HEK293 (cell line): ENCODE data around the gene DNAAF5.

ENCODE experiments used
- CTCF ChIA-PET: fragments of 350-600 bp; formaldehyde crosslinking; extraction: SDS; loops from one replicate; lab custom pipeline; 2021; ENCODE audit warnings: antibody characterized with exemption; lab: Yijun Ruan, JAX
- POLR2A ChIA-PET: fragments of 300-600 bp; formaldehyde crosslinking; extraction: SDS; loops from one replicate; lab custom pipeline; 2020; ENCODE audit warnings: antibody characterized with exemption, inconsistent platforms; lab: Yijun Ruan, JAX
- H3K27ac ChIP-seq: fragments of 200-500 bp; sonication (Bioruptor generic); 2 replicates; pipeline ENCODE4 v1.5.1; 2014; ENCODE audit warnings: low read depth, low read length, control low read depth, inconsistent platforms; ENCODE audit errors: extremely low read depth
- H3K36me3 ChIP-seq, 2 experiments: fragments of 200-500 bp in 1 of 2; sonication (Bioruptor generic) in 1 of 2; 1 replicate in 1 of 2; 2 replicates in 1 of 2; pipeline ENCODE4 v1.5.1; 2014 to 2017; ENCODE audit warnings: inconsistent platforms in 2 of 2, low read length in 2 of 2; ENCODE audit not compliant: control insufficient read depth in 2 of 2, insufficient read depth in 1 of 2
- H3K4me1 ChIP-seq: fragments of 200-500 bp; sonication (Bioruptor generic); 2 replicates; pipeline ENCODE4 v1.5.1; 2014; ENCODE audit warnings: mild to moderate bottlenecking, low read length, inconsistent platforms; ENCODE audit not compliant: control insufficient read depth, insufficient read depth
- H3K4me3 ChIP-seq: 2 replicates; pipeline ENCODE4 v1.5.1; 2011; ENCODE audit warnings: low read depth, mild to moderate bottlenecking, control low read depth, low read length, moderate library complexity
- H3K9me3 ChIP-seq: fragments of 200-500 bp; sonication (Bioruptor generic); 2 replicates; pipeline ENCODE4 v1.5.1; 2014; ENCODE audit warnings: low read depth, low read length, inconsistent platforms; ENCODE audit not compliant: control insufficient read depth, insufficient read depth
- BCL11B ChIP-seq: fragments of 450-650 bp; formaldehyde crosslinking; IDR thresholded peaks from 2 replicates; pipeline ENCODE4 v1.5.1; 2016; ENCODE audit warnings: low read depth, missing biosample characterization, missing genetic modification characterization
- GFI1B ChIP-seq: fragments of 450-650 bp; formaldehyde crosslinking; IDR thresholded peaks from 2 replicates; pipeline ENCODE4 v1.5.1; 2016; ENCODE audit warnings: missing biosample characterization, missing genetic modification characterization
- GLI4 ChIP-seq: fragments of 450-650 bp; formaldehyde crosslinking; IDR thresholded peaks from 2 replicates; pipeline ENCODE4 v1.5.1; 2016; ENCODE audit warnings: missing biosample characterization, missing genetic modification characterization
- HOXA7 ChIP-seq: sonication (generic); formaldehyde crosslinking; IDR thresholded peaks from 2 replicates; pipeline ENCODE4 v1.8.1; 2022; ENCODE audit warnings: missing genetic modification reagents, borderline replicate concordance
- KLF16 ChIP-seq: fragments of 450-650 bp; formaldehyde crosslinking; IDR thresholded peaks from 2 replicates; pipeline ENCODE4 v1.5.1; 2017; ENCODE audit warnings: missing biosample characterization, missing genetic modification characterization
- PRDM1 ChIP-seq: fragments of 450-650 bp; formaldehyde crosslinking; IDR thresholded peaks from 2 replicates; pipeline ENCODE4; 2016; ENCODE audit warnings: missing biosample characterization, missing genetic modification characterization
- PRDM10 ChIP-seq: fragments of 450-650 bp; formaldehyde crosslinking; IDR thresholded peaks from 2 replicates; pipeline ENCODE4 v1.5.1; 2016; ENCODE audit warnings: missing biosample characterization, missing genetic modification characterization
- SCRT2 ChIP-seq: fragments of 450-650 bp; formaldehyde crosslinking; IDR thresholded peaks from 2 replicates; pipeline ENCODE4 v1.5.1; 2016; ENCODE audit warnings: missing biosample characterization, missing genetic modification characterization
- ZBTB8A ChIP-seq: fragments of 450-650 bp; formaldehyde crosslinking; IDR thresholded peaks from 2 replicates; pipeline ENCODE4 v1.5.1; 2016; ENCODE audit warnings: missing biosample characterization, missing genetic modification characterization
- ZFP3 ChIP-seq: fragments of 450-650 bp; formaldehyde crosslinking; IDR thresholded peaks from 2 replicates; pipeline ENCODE4 v1.5.1; 2016; ENCODE audit warnings: low read depth, missing biosample characterization, missing genetic modification characterization
- ZFP69B ChIP-seq: fragments of 450-650 bp; formaldehyde crosslinking; IDR thresholded peaks from 2 replicates; pipeline ENCODE4 v1.5.1; 2016; ENCODE audit warnings: missing biosample characterization, missing genetic modification characterization
- ZNF138 ChIP-seq: fragments of 450-650 bp; formaldehyde crosslinking; IDR thresholded peaks from 2 replicates; pipeline ENCODE4 v1.5.1; 2016; ENCODE audit warnings: missing biosample characterization, missing genetic modification characterization, borderline replicate concordance
- ZNF155 ChIP-seq: fragments of 450-650 bp; formaldehyde crosslinking; IDR thresholded peaks from 2 replicates; pipeline ENCODE4 v1.5.1; 2016; ENCODE audit warnings: missing biosample characterization, missing genetic modification characterization
- ZNF16 ChIP-seq: fragments of 450-650 bp; formaldehyde crosslinking; IDR thresholded peaks from 2 replicates; pipeline ENCODE4 v1.5.1; 2016; ENCODE audit warnings: low read depth, missing biosample characterization, missing genetic modification characterization
- ZNF169 ChIP-seq: fragments of 450-650 bp; formaldehyde crosslinking; IDR thresholded peaks from 2 replicates; pipeline ENCODE4 v1.5.1; 2016; ENCODE audit warnings: missing biosample characterization, missing genetic modification characterization
- ZNF2 ChIP-seq: fragments of 450-650 bp; formaldehyde crosslinking; IDR thresholded peaks from 2 replicates; pipeline ENCODE4 v1.5.1; 2016; ENCODE audit warnings: missing biosample characterization, missing genetic modification characterization
- ZNF214 ChIP-seq: fragments of 450-650 bp; formaldehyde crosslinking; IDR thresholded peaks from 2 replicates; pipeline ENCODE4 v1.5.1; 2017; ENCODE audit warnings: missing biosample characterization, mild to moderate bottlenecking, missing genetic modification characterization, borderline replicate concordance
- ZNF302 ChIP-seq: fragments of 450-650 bp; formaldehyde crosslinking; IDR thresholded peaks from 2 replicates; pipeline ENCODE4 v1.5.1; 2016; ENCODE audit warnings: missing biosample characterization, missing genetic modification characterization, low read depth
- ZNF404 ChIP-seq: fragments of 450-650 bp; formaldehyde crosslinking; IDR thresholded peaks from 2 replicates; pipeline ENCODE4 v1.5.1; 2017; ENCODE audit warnings: missing biosample characterization, missing genetic modification characterization
- ZNF416 ChIP-seq: fragments of 450-650 bp; formaldehyde crosslinking; IDR thresholded peaks from 2 replicates; pipeline ENCODE4 v1.5.1; 2016; ENCODE audit warnings: missing biosample characterization, missing genetic modification characterization
- ZNF530 ChIP-seq: fragments of 450-650 bp; formaldehyde crosslinking; IDR thresholded peaks from 2 replicates; pipeline ENCODE4 v1.5.1; 2016; ENCODE audit warnings: low read depth, missing biosample characterization, missing genetic modification characterization
- ZNF549 ChIP-seq: fragments of 450-650 bp; IDR thresholded peaks from 2 replicates; pipeline ENCODE4 v1.5.1; 2018; ENCODE audit warnings: missing biosample characterization, missing genetic modification characterization, mild to moderate bottlenecking, inconsistent platforms, moderate library complexity
- ZNF654 ChIP-seq: fragments of 450-650 bp; formaldehyde crosslinking; IDR thresholded peaks from 2 replicates; pipeline ENCODE4 v1.5.1; 2016; ENCODE audit warnings: low read depth, missing biosample characterization, missing genetic modification characterization
- ZNF658 ChIP-seq: fragments of 450-650 bp; formaldehyde crosslinking; IDR thresholded peaks from 2 replicates; pipeline ENCODE4; 2016; ENCODE audit warnings: missing biosample characterization, missing genetic modification characterization
- ZNF747 ChIP-seq: fragments of 450-650 bp; formaldehyde crosslinking; IDR thresholded peaks from 2 replicates; pipeline ENCODE4 v1.5.1; 2016; ENCODE audit warnings: missing biosample characterization, missing genetic modification characterization
- ZNF837 ChIP-seq: fragments of 450-650 bp; formaldehyde crosslinking; IDR thresholded peaks from 2 replicates; pipeline ENCODE4 v1.5.1; 2016; ENCODE audit warnings: missing biosample characterization, missing genetic modification characterization
- TF ChIP-seq, protein P1 (sequence below): fragments of 450-650 bp; formaldehyde crosslinking; IDR thresholded peaks from 2 replicates; pipeline ENCODE4 v1.5.1; 2016; ENCODE audit warnings: missing biosample characterization, missing genetic modification characterization
- TF ChIP-seq, protein P2 (sequence below): fragments of 450-650 bp; formaldehyde crosslinking; IDR thresholded peaks from 2 replicates; pipeline ENCODE4 v1.5.1; 2017; ENCODE audit warnings: missing biosample characterization, mild to moderate bottlenecking, missing genetic modification characterization, moderate library complexity
- TF ChIP-seq, protein P3 (sequence below): fragments of 450-650 bp; formaldehyde crosslinking; IDR thresholded peaks from 2 replicates; pipeline ENCODE4; 2016; ENCODE audit warnings: missing biosample characterization, missing genetic modification characterization

The DNAAF5 gene

DNA sequence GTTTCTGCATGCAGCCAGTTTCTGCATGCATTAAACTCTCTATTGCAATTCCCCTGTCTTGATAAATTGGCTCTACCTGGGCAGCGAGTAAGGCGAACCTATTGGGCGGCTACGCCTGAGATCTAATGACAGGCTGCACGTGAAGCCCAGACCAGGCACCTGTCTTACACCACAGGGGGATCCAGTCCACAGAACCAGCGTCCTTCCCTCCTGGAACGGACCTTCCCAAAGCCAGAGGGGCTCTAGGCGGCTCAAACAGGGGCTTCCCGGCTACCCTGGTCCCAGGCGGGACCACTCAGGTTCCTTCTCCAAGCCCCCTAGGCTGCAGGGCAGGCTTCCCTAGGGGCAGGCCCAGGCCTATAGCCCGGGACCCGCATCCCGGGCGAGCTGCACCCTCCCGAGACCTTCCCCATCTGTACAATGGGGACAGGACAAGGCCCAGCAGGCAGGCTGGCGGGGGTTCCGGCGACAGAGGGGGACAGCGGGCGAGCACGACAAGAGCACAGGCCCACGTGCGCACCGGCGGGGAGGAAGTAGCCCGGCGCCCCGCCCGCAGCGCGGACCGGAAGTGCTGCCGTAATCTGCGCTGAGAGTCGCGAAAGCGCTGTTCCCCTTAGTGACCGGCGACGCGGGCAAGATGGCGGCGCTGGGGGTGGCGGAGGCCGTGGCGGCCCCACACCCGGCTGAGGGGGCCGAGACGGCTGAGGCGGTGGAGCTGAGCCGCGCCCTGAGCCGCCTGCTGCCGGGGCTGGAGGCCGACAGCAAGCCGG, at the start of gene DNAAF5:
DNAAF5 (plus strand) TSS at position 616 of the 770 bp plus-strand sequence; CDS start at position 638, 22 bp downstream.
- Histone ChIP-seq H3K9me3 (no peaks in the 10 kb centered on the region), H3K27ac (peak within 1 kb of the TSS; percentile 88; the same call in 1 of the 2 replicates), H3K4me3 (peak within 1 kb of the TSS; percentile 62), H3K4me1 (no peaks in the 10 kb centered on the region), H3K36me3 (peaks cover 0 to 27% of the 10 kb centered on the region in 2 experiments; a peak in 1 of 3 replicates)
- POLR2A ChIA-PET = no interaction called here
- CTCF ChIA-PET = interaction anchor here (0.8 kb wide), 1 partner anchor 10 kb away, joined by 3 read pairs; no protein-coding TSS in a partner anchor
- TF ChIP-seq PRDM10 (tag by site-specific recombination) = no peak
- peak; percentile 60; the same call in 1 of the 2 replicates for TF ChIP-seq ZFP69B (tag by site-specific recombination)
- TF ChIP-seq PRDM1 (tag by site-specific recombination) = no peak
- no peak for TF ChIP-seq ZNF138
- TF ChIP-seq, protein P1, sequence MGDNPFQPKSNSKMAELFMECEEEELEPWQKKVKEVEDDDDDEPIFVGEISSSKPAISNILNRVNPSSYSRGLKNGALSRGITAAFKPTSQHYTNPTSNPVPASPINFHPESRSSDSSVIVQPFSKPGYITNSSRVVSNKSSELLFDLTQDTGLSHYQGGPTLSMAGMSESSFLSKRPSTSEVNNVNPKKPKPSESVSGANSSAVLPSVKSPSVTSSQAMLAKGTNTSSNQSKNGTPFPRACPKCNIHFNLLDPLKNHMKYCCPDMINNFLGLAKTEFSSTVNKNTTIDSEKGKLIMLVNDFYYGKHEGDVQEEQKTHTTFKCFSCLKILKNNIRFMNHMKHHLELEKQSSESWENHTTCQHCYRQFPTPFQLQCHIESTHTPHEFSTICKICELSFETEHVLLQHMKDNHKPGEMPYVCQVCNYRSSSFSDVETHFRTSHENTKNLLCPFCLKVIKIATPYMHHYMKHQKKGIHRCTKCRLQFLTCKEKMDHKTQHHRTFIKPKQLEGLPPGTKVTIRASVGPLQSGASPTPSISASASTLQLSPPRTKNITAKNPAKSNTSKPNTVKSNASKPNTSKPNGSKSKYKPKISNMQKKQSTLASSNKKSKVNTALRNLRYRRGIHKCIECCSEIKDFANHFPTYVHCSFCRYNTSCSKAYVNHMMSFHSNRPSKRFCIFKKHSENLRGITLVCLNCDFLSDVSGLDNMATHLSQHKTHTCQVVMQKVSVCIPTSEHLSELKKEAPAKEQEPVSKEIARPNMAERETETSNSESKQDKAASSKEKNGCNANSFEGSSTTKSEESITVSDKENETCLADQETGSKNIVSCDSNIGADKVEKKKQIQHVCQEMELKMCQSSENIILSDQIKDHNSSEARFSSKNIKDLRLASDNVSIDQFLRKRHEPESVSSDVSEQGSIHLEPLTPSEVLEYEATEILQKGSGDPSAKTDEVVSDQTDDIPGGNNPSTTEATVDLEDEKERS = no peak
- TF ChIP-seq ZNF654 = no peak
- no peak for TF ChIP-seq SCRT2 (tag by site-specific recombination)
- no peak for TF ChIP-seq ZNF169 (tag by site-specific recombination)
- peak; percentile 68; the same call in 1 of the 2 replicates for TF ChIP-seq ZNF2 (tag by site-specific recombination)
- TF ChIP-seq ZFP3 = no peak
- no peak for TF ChIP-seq ZNF837 (tag by site-specific recombination)
- TF ChIP-seq ZNF155 = no peak
- TF ChIP-seq ZNF16 (tag by site-specific recombination) = no peak
- no peak for TF ChIP-seq ZNF302 (tag by site-specific recombination)
- no peak for TF ChIP-seq ZNF416 (tag by site-specific recombination)
- no peak for TF ChIP-seq ZNF747
- no peak for TF ChIP-seq BCL11B (tag by site-specific recombination)
- TF ChIP-seq GLI4 (tag by site-specific recombination) = no peak
- TF ChIP-seq, protein P2, sequence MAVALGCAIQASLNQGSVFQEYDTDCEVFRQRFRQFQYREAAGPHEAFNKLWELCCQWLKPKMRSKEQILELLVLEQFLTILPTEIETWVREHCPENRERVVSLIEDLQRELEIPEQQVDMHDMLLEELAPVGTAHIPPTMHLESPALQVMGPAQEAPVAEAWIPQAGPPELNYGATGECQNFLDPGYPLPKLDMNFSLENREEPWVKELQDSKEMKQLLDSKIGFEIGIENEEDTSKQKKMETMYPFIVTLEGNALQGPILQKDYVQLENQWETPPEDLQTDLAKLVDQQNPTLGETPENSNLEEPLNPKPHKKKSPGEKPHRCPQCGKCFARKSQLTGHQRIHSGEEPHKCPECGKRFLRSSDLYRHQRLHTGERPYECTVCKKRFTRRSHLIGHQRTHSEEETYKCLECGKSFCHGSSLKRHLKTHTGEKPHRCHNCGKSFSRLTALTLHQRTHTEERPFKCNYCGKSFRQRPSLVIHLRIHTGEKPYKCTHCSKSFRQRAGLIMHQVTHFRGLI (tag by site-specific recombination) = no peak
- TF ChIP-seq GFI1B = no peak
- TF ChIP-seq KLF16 = peak; percentile 81
- TF ChIP-seq ZNF530 (tag by site-specific recombination) = no peak
- TF ChIP-seq, protein P3, sequence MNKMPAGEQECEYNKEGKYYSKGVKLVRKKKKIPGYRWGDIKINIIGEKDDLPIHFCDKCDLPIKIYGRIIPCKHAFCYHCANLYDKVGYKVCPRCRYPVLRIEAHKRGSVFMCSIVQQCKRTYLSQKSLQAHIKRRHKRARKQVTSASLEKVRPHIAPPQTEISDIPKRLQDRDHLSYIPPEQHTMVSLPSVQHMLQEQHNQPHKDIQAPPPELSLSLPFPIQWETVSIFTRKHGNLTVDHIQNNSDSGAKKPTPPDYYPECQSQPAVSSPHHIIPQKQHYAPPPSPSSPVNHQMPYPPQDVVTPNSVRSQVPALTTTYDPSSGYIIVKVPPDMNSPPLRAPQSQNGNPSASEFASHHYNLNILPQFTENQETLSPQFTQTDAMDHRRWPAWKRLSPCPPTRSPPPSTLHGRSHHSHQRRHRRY (tag by site-specific recombination) = no peak
- no peak for TF ChIP-seq HOXA7 (CRISPR knock-in tag)
- TF ChIP-seq ZNF214 (tag by site-specific recombination) = no peak
- peak; percentile 78 for TF ChIP-seq ZBTB8A (tag by site-specific recombination)
- TF ChIP-seq ZNF658 (tag by site-specific recombination) = no peak
- TF ChIP-seq ZNF549 (tag by site-specific recombination) = no peak
- TF ChIP-seq ZNF404 = no peak
